CD14-positive monocyte (primary cell): ENCODE data around the gene DPM1. TPM values are rescaled to one million over a fixed set of nuclear protein-coding genes. Genes with fewer than 3 reads are reported as not detected.
"Not testable (repeated sequence)": the region's sequence is repeated elsewhere in the genome, so short reads cannot be mapped to it uniquely, and the experiment has no call there.

Experiments
- DNase-seq, 3 donors: peaks; one replicate each; pipeline ENCODE4 v3.0.0-alpha.2; 2011 to 2022
- H2AFZ ChIP-seq: 2 replicates; pipeline ENCODE4 v1.6.0; 2012; ENCODE audit warnings: mild to moderate bottlenecking, low read depth, low read length, inconsistent platforms; ENCODE audit not compliant: insufficient read depth, poor library complexity, severe bottlenecking
- H3K27ac ChIP-seq, 2 donors: 1 replicate in 1 of 2; 2 replicates in 1 of 2; pipeline ENCODE4 v1.5.1; 2012 to 2013; ENCODE audit warnings: low read length in 2 of 2, control low read depth in 1 of 2, inconsistent platforms in 1 of 2, low read depth in 1 of 2, mild to moderate bottlenecking in 1 of 2
- H3K27me3 ChIP-seq, 2 donors: one replicate each; pipeline versions ENCODE4 v1.6.0 to v1.6.1; 2011 to 2013; ENCODE audit warnings: low read length in 2 of 2; ENCODE audit not compliant: control insufficient read depth in 2 of 2, insufficient read depth in 2 of 2
- H3K36me3 ChIP-seq, 2 donors: replicated peaks in 1 of 2; 1 replicate in 1 of 2; 2 replicates in 1 of 2; pipeline versions ENCODE4 v1.5.1 to v1.6.1; 2012 to 2013; ENCODE audit warnings: low read length in 2 of 2, control low read depth in 1 of 2, inconsistent platforms in 1 of 2, mild to moderate bottlenecking in 1 of 2; ENCODE audit not compliant: insufficient read depth in 2 of 2, control insufficient read depth in 1 of 2
- H3K4me1 ChIP-seq, 2 donors: 1 replicate in 1 of 2; 2 replicates in 1 of 2; pipeline versions ENCODE4 v1.5.1 to v1.6.1; 2012 to 2013; ENCODE audit warnings: low read length in 2 of 2, control low read depth in 1 of 2, inconsistent platforms in 1 of 2, mild to moderate bottlenecking in 1 of 2, moderate library complexity in 1 of 2; ENCODE audit not compliant: insufficient read depth in 2 of 2, control insufficient read depth in 1 of 2
- H3K4me2 ChIP-seq: replicated peaks from 2 replicates; pipeline ENCODE3; 2012; ENCODE audit warnings: low read length, moderate library complexity, mild to moderate bottlenecking; ENCODE audit not compliant: poor library complexity, severe bottlenecking; ENCODE audit errors: extremely low read depth
- H3K4me3 ChIP-seq, 3 experiments: fragments of 200-600 bp in 1 of 3; sonication (generic) in 1 of 3; replicated peaks in 1 of 3; 1 replicate in 2 of 3; 2 replicates in 1 of 3; pipeline ENCODE4 v1.5.1; 2011 to 2013; ENCODE audit warnings: low read length in 3 of 3, mild to moderate bottlenecking in 3 of 3, control low read depth in 2 of 3, low read depth in 2 of 3, inconsistent platforms in 1 of 3, moderate library complexity in 1 of 3
- H3K79me2 ChIP-seq: 2 replicates; pipeline ENCODE4 v1.6.0; 2012; ENCODE audit warnings: mild to moderate bottlenecking, control low read depth, inconsistent platforms, low read length, moderate library complexity; ENCODE audit not compliant: insufficient read depth
- H3K9ac ChIP-seq: 2 replicates; pipeline ENCODE4 v1.6.0; 2017; ENCODE audit warnings: low read length, mild to moderate bottlenecking; ENCODE audit not compliant: insufficient read depth, poor library complexity, severe bottlenecking
- H3K9me3 ChIP-seq, 2 donors: replicated peaks in 1 of 2; 1 replicate in 1 of 2; 2 replicates in 1 of 2; pipeline versions ENCODE4 v1.5.1 to v1.6.1; 2012 to 2013; ENCODE audit warnings: low read length in 2 of 2, control low read depth in 1 of 2; ENCODE audit not compliant: control insufficient read depth in 1 of 2, insufficient read depth in 1 of 2
- H4K20me1 ChIP-seq: 2 replicates; pipeline ENCODE4 v1.6.0; 2012; ENCODE audit warnings: mild to moderate bottlenecking, low read length, control low read depth, moderate library complexity; ENCODE audit not compliant: insufficient read depth
- H3K27ac Mint-ChIP-seq, 7 donors: one replicate each; pipeline ENCODE4 v1.8.0; 2020; ENCODE audit warnings: mild to moderate bottlenecking in 7 of 7, mixed read lengths in 7 of 7, moderate library complexity in 6 of 7, inconsistent platforms in 2 of 7
- H3K27me3 Mint-ChIP-seq, 3 donors: one replicate each; pipeline ENCODE4 v1.8.0; 2021 to 2022; ENCODE audit warnings: low read depth in 3 of 3, mild to moderate bottlenecking in 3 of 3, mixed read lengths in 3 of 3, moderate library complexity in 3 of 3, inconsistent platforms in 1 of 3
- H3K36me3 Mint-ChIP-seq, 2 donors: one replicate each; pipeline ENCODE4 v1.8.0; 2020; ENCODE audit warnings: mixed read lengths in 2 of 2, inconsistent platforms in 1 of 2, mild to moderate bottlenecking in 1 of 2
- H3K4me1 Mint-ChIP-seq: one replicate; pipeline ENCODE4 v1.8.0; 2020; ENCODE audit warnings: mild to moderate bottlenecking, mixed read lengths
- H3K4me3 Mint-ChIP-seq, 2 donors: one replicate each; pipeline ENCODE4 v1.8.0; 2020; ENCODE audit warnings: mild to moderate bottlenecking in 2 of 2, mixed read lengths in 2 of 2, moderate library complexity in 1 of 2
- H3K9me3 Mint-ChIP-seq, 7 donors: one replicate each; pipeline ENCODE4 v1.8.0; 2020 to 2022; ENCODE audit warnings: mixed read lengths in 7 of 7, mild to moderate bottlenecking in 6 of 7, moderate library complexity in 6 of 7, inconsistent platforms in 2 of 7
- WGBS: methylation state at CpG from one replicate; pipeline ENCODE4 v1.1.5; 2013; ENCODE audit warnings: missing lambda C conversion rate; ENCODE audit not compliant: insufficient coverage; 5-methylcytosine and 5-hydroxymethylcytosine counted together
- intact Hi-C, 2 donors: fragments of 100-400 bp; cut with micrococcal nuclease; formaldehyde crosslinking; loops; one replicate each; pipeline versions ENCODE4 v1.15.0 to v1.15.1; 2023
- polyA plus RNA-seq, 3 donors: library from polyadenylated mRNA; depleted of rRNA in 1 of 3; unstranded in 2 of 3; stranded (reverse) in 1 of 3; fragments of 300-500 nt in 2 of 3; fragments of >200 nt in 1 of 3; fragmentation: Illumina TruSeq in 2 of 3; gene quantifications; 1 replicate in 2 of 3; 2 replicates in 1 of 3; pipeline ENCODE4 v1.2.3, GENCODE V29; 2012 to 2021
- TF ChIP-seq, protein P1 (sequence below): fragments of 200-600 bp; IDR thresholded peaks from one replicate; pipeline ENCODE4 v1.8.0; 2022; ENCODE audit warnings: antibody characterized with exemption, mild to moderate bottlenecking

The DPM1 gene
- polyA plus RNA-seq, 3 donors, result 19.1 to 55.1 (median 50.9) TPM

DNA sequence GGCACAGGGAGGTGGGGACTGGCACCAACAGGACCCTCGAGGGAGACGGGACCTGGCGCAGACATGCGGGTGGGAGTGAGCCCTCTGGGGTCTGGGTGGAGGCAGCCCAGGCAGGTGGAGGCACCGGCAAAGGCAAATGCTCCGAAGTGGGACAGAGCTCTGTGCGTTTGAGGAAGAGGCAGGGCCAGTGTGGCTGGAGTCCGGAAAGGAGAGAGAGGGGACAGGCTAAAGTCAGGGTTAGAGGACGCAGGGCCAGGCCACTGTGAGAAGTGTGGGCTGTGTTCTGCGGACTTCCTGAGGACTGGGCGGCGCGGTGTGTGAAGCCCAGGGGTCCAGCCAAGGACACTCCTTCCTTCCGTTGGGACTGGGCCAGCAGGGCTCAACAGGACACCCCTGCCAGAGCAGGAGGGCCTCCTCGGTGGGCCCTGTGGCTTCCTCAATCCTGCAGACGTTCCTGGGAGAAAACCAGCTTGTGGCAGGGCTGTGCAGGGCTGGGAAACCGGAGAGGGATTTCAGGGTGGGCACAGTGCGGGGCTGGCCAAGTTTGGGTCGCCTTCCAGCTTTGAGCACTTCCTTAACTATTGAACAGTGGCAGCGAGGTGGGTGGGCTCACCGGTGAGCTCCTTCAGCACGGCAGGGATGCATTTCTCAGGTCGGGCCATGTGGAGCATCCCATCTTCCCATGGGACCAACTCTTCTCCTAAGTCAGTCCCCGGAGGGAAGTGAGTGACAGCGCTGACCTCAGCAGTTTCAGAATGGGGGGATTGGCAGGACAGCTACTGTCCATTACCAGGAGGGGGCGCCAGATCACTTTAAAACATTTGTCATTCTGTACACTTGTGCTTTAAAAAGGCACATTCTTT is 22.8 kb upstream of the DPM1 start:
- H3K4me3 Mint-ChIP-seq, result no peak overlapping the region
- Histone ChIP-seq H3K9ac (no peak overlapping the region), H3K4me3 (no peak overlapping the region), H3K4me2 (no peak overlapping the region), H3K36me3 (no peaks in the 10 kb centered on the region), H3K9me3 (no peaks in the 10 kb centered on the region), H3K4me1 (peaks cover 3 to 5% of the 10 kb centered on the region in 2 donors), H3K27ac (peak overlapping the region in 1 of 2 donors; percentile 6), H3K27me3 (no peaks in the 10 kb centered on the region), H2AFZ (no peak overlapping the region), H4K20me1 (no peaks in the 10 kb centered on the region), H3K79me2 (no peaks in the 10 kb centered on the region)
- H3K36me3 Mint-ChIP-seq, result no peaks in the 10 kb centered on the region
- H3K27ac Mint-ChIP-seq, result peak overlapping the region; percentile 75 to 90 (median 88)
- DNase-seq, result peak; percentile 40 to 67 (median 63)
- 60% methylated on average over 24 of the region's 26 CpGs for WGBS
- TF ChIP-seq, protein P1, sequence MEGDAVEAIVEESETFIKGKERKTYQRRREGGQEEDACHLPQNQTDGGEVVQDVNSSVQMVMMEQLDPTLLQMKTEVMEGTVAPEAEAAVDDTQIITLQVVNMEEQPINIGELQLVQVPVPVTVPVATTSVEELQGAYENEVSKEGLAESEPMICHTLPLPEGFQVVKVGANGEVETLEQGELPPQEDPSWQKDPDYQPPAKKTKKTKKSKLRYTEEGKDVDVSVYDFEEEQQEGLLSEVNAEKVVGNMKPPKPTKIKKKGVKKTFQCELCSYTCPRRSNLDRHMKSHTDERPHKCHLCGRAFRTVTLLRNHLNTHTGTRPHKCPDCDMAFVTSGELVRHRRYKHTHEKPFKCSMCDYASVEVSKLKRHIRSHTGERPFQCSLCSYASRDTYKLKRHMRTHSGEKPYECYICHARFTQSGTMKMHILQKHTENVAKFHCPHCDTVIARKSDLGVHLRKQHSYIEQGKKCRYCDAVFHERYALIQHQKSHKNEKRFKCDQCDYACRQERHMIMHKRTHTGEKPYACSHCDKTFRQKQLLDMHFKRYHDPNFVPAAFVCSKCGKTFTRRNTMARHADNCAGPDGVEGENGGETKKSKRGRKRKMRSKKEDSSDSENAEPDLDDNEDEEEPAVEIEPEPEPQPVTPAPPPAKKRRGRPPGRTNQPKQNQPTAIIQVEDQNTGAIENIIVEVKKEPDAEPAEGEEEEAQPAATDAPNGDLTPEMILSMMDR, result peak; percentile 94
- H3K4me1 Mint-ChIP-seq, result peaks cover 31% of the 10 kb centered on the region
- H3K27me3 Mint-ChIP-seq, result peaks cover 17 to 26% (median 20%) of the 10 kb centered on the region in 3 donors
- intact Hi-C loops, result loop anchor here (1.0 to 10.0 kb wide), 3 partner anchors 23 to 644 kb away; partner anchors contain the start of genes DPM1 (in 1 of the 2) and MOCS3 (in 1 of the 2)
- peaks cover 0 to 2% (median 0%) of the 10 kb centered on the region in 7 donors for H3K9me3 Mint-ChIP-seq

- Mint-ChIP-seq H3K9me3 (peaks cover 0 to 2% (median 0%) of the 10 kb centered on the region in 7 donors), H3K27me3 (peaks cover 18 to 23% (median 20%) of the 10 kb centered on the region in 3 donors), H3K36me3 (no peaks in the 10 kb centered on the region), H3K4me3 (peak overlapping the region in 1 of 2 donors; percentile 54), H3K4me1 (peaks cover 31% of the 10 kb centered on the region), H3K27ac (peak overlapping the region; percentile 76 to 90 (median 88))
- no peaks in the 10 kb centered on the region for H3K9me3 ChIP-seq
- TF ChIP-seq, protein P1, result no peak
- H3K4me1 ChIP-seq, result peaks cover 3 to 5% of the 10 kb centered on the region in 2 donors
- no peaks in the 10 kb centered on the region for H4K20me1 ChIP-seq
- WGBS, result no CpG with 5 or more reads among the region's 8 CpGs
- H3K79me2 ChIP-seq, result no peaks in the 10 kb centered on the region
- H3K9ac ChIP-seq, result no peak overlapping the region
- H3K4me3 ChIP-seq, result no peak overlapping the region
- H3K36me3 ChIP-seq, result no peaks in the 10 kb centered on the region
- no peak overlapping the region for H3K27ac ChIP-seq
- DNase-seq, result peak; percentile 63 to 85 (median 65)
- H3K27me3 ChIP-seq, result no peaks in the 10 kb centered on the region
- intact Hi-C loops, result loop anchor here (1.0 to 10.0 kb wide), 3 partner anchors 22 to 645 kb away; partner anchors contain the start of genes DPM1 (in 1 of the 2) and MOCS3 (in 1 of the 2)
- no peak overlapping the region for H2AFZ ChIP-seq
- H3K4me2 ChIP-seq, result no peak overlapping the region
These were observed 21.8 kb upstream of the DPM1 start for GRCh38 chr20:50980071-50980681.

DNA sequence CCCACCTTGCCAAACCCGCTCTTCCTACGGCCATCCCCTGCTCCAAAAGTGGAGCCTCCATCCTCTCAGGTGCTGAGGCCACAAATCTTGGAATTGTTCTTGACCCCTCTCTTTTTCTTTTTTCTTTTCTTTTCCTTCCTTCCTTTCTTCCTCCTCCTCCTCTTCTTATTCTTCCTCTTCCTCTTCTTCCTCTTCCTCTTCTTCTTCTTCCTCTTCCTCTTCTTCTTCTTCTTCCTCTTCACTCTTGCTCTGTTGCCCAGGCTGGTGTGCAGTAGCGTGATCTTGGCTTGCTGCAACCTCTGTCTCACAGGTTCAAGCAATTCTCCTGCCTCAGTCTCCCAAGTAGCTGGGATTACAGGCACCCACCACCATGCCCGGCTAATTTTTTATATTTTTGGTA is 20.2 kb upstream of the DPM1 start:
- H3K36me3 ChIP-seq, H3K4me1 ChIP-seq, H3K4me2 ChIP-seq, H4K20me1 ChIP-seq, H3K27me3 ChIP-seq, H2AFZ ChIP-seq, H3K79me2 ChIP-seq, H3K36me3 Mint-ChIP-seq, DNase-seq, H3K4me3 ChIP-seq, H3K9me3 ChIP-seq, intact Hi-C loops, H3K9ac ChIP-seq, H3K27ac ChIP-seq, H3K4me3 Mint-ChIP-seq, H3K9me3 Mint-ChIP-seq: not testable (repeated sequence)
- H3K4me1 Mint-ChIP-seq, result peaks cover 31% of the 10 kb centered on the region
- H3K27ac Mint-ChIP-seq, result peak overlapping the region in 1 of 7 donors; percentile 12
- H3K27me3 Mint-ChIP-seq, result peaks cover 16 to 23% (median 20%) of the 10 kb centered on the region in 3 donors
- WGBS, result 100% methylated on average over 3 of the region's 4 CpGs
